H1 (cell line): Measurements from ENCODE around the gene FAM98C. TPM values are rescaled to one million over a fixed set of nuclear protein-coding genes. Genes with fewer than 3 reads are reported as not detected.

Experiments used
- CTCF ChIA-PET: fragments of 300-600 bp; sonication (Branson Sonifier 250); formaldehyde crosslinking; loops from one replicate; lab custom pipeline; 2021; ENCODE audit not compliant: partially characterized antibody; lab: Charles Lee
- POLR2A ChIA-PET: fragments of 300-600 bp; sonication (Branson Sonifier 250); formaldehyde crosslinking; loops from one replicate; lab custom pipeline; 2021; ENCODE audit warnings: inconsistent platforms; ENCODE audit not compliant: partially characterized antibody; lab: Charles Lee
- DNase-seq, 2 experiments: peaks; one replicate each; pipeline versions ENCODE4 v3.0.0 to v3.0.0-alpha.2; 2010 to 2022; ENCODE audit warnings: low spot score in 2 of 2, low read depth in 1 of 2, mixed read lengths in 1 of 2
- FAIRE-seq: peaks from 2 replicates; lab custom pipeline; 2011; peaks lifted over from hg19 to GRCh38; lab: Jason Lieb, UNC
- H2AFZ ChIP-seq: 2 replicates; pipeline ENCODE4 v1.8.1; 2012; ENCODE audit warnings: low read length, inconsistent platforms
- H2AK5ac ChIP-seq: 2 replicates; pipeline ENCODE4 v1.6.1; 2013; ENCODE audit warnings: low read depth, low read length
- H2BK120ac ChIP-seq: replicated peaks from 2 replicates; pipeline ENCODE3; 2013; ENCODE audit warnings: low read depth, low read length, inconsistent platforms
- H2BK12ac ChIP-seq: 2 replicates; pipeline ENCODE4 v1.6.1; 2013; ENCODE audit warnings: low read depth, low read length
- H2BK15ac ChIP-seq: 2 replicates; pipeline ENCODE4 v1.6.1; 2013; ENCODE audit warnings: low read length
- H2BK20ac ChIP-seq: 2 replicates; pipeline ENCODE4 v1.6.1; 2013; ENCODE audit warnings: low read length
- H2BK5ac ChIP-seq: 2 replicates; pipeline ENCODE4 v1.6.1; 2013; ENCODE audit warnings: low read depth, low read length
- H3K14ac ChIP-seq: 2 replicates; pipeline ENCODE4 v1.6.1; 2013; ENCODE audit warnings: inconsistent platforms; ENCODE audit not compliant: insufficient read length
- H3K18ac ChIP-seq: 2 replicates; pipeline ENCODE4 v1.6.1; 2013; ENCODE audit warnings: low read length; ENCODE audit errors: extremely low read depth
- H3K23ac ChIP-seq: 2 replicates; pipeline ENCODE4 v1.6.1; 2013; ENCODE audit warnings: inconsistent platforms; ENCODE audit not compliant: insufficient read length
- H3K23me2 ChIP-seq: 2 replicates; pipeline ENCODE4 v1.6.1; 2013; ENCODE audit warnings: low read depth, low read length
- H3K27ac ChIP-seq: 2 replicates; pipeline ENCODE4 v1.6.1; 2011; ENCODE audit warnings: low read depth, low read length, inconsistent platforms
- H3K27me3 ChIP-seq, 4 experiments: replicated peaks in 1 of 4; 1 replicate in 1 of 4; 2 replicates in 3 of 4; pipeline versions ENCODE4 v1.6.1 to v1.8.1; 2011 to 2013; ENCODE audit warnings: low read length in 3 of 4, mild to moderate bottlenecking in 3 of 4, inconsistent platforms in 2 of 4, mixed read lengths in 2 of 4, moderate library complexity in 1 of 4; ENCODE audit not compliant: control insufficient read depth in 3 of 4, insufficient read depth in 3 of 4; ENCODE audit errors: extremely low read depth in 1 of 4
- H3K36me3 ChIP-seq, 4 experiments: 2 replicates each; pipeline versions ENCODE4 v1.6.1 to v1.8.1; 2011 to 2013; ENCODE audit warnings: mild to moderate bottlenecking in 4 of 4, low read length in 3 of 4, moderate library complexity in 2 of 4, control low read depth in 1 of 4, inconsistent platforms in 1 of 4; ENCODE audit not compliant: insufficient read depth in 4 of 4, control insufficient read depth in 2 of 4
- H3K4ac ChIP-seq: replicated peaks from 2 replicates; pipeline ENCODE3; 2013; ENCODE audit warnings: low read length, low read depth, mixed read lengths, inconsistent platforms; ENCODE audit not compliant: insufficient read length
- H3K4me1 ChIP-seq, 4 experiments: replicated peaks in 1 of 4; 1 replicate in 1 of 4; 2 replicates in 3 of 4; pipeline versions ENCODE4 v1.6.1 to v1.8.1; 2011 to 2013; ENCODE audit warnings: low read length in 3 of 4, inconsistent platforms in 2 of 4, mixed read lengths in 1 of 4; ENCODE audit not compliant: insufficient read depth in 4 of 4, control insufficient read depth in 3 of 4
- H3K4me2 ChIP-seq, 2 experiments: 2 replicates each; pipeline versions ENCODE4 v1.6.1 to v1.8.1; 2011 to 2013; ENCODE audit warnings: low read depth in 2 of 2, low read length in 2 of 2, control low read depth in 1 of 2, inconsistent platforms in 1 of 2, mild to moderate bottlenecking in 1 of 2; ENCODE audit not compliant: insufficient read depth in 1 of 2
- H3K4me3 ChIP-seq, 4 experiments: fragments of 200-600, 300-600 bp in 1 of 4; sonication (generic), shearing (Covaris generic), sonication (Bioruptor Twin) in 1 of 4; 2 replicates each; pipeline versions ENCODE4 v1.5.1 to v1.8.1; 2011 to 2016; ENCODE audit warnings: low read length in 4 of 4, low read depth in 3 of 4, control low read depth in 2 of 4, inconsistent platforms in 2 of 4, mild to moderate bottlenecking in 2 of 4, mixed read lengths in 1 of 4, moderate library complexity in 1 of 4; ENCODE audit not compliant: insufficient read depth in 2 of 4; ENCODE audit errors: extremely low read depth in 1 of 4
- H3K56ac ChIP-seq: replicated peaks from 2 replicates; pipeline ENCODE3; 2013; ENCODE audit warnings: low read depth, mild to moderate bottlenecking, mixed read lengths, low read length, inconsistent platforms; ENCODE audit not compliant: insufficient read length
- H3K79me1 ChIP-seq: 2 replicates; pipeline ENCODE4 v1.6.1; 2013; ENCODE audit warnings: low read depth, low read length, control low read depth
- H3K79me2 ChIP-seq, 2 experiments: 2 replicates each; pipeline versions ENCODE4 v1.6.1 to v1.8.1; 2012 to 2013; ENCODE audit warnings: low read length in 2 of 2, mild to moderate bottlenecking in 2 of 2, inconsistent platforms in 1 of 2; ENCODE audit not compliant: insufficient read depth in 2 of 2, control insufficient read depth in 1 of 2
- H3K9ac ChIP-seq, 4 experiments: replicated peaks in 1 of 4; 1 replicate in 1 of 4; 2 replicates in 3 of 4; pipeline versions ENCODE4 v1.6.1 to v1.8.1; 2011 to 2013; ENCODE audit warnings: low read depth in 3 of 4, low read length in 3 of 4, control low read depth in 2 of 4, mild to moderate bottlenecking in 2 of 4, moderate library complexity in 2 of 4, inconsistent platforms in 1 of 4; ENCODE audit errors: extremely low read depth in 1 of 4
- H3K9me3 ChIP-seq, 2 experiments: 2 replicates each; pipeline versions ENCODE4 v1.6.1 to v1.8.1; 2012 to 2013; ENCODE audit warnings: mild to moderate bottlenecking in 2 of 2, moderate library complexity in 2 of 2, control low read depth in 1 of 2, inconsistent platforms in 1 of 2, low read depth in 1 of 2, low read length in 1 of 2, mixed read lengths in 1 of 2; ENCODE audit not compliant: insufficient read depth in 2 of 2
- H4K20me1 ChIP-seq, 2 experiments: replicated peaks in 1 of 2; 2 replicates each; pipeline versions ENCODE3 to v1.8.1; 2011 to 2013; ENCODE audit warnings: inconsistent platforms in 2 of 2, low read length in 2 of 2, mild to moderate bottlenecking in 1 of 2; ENCODE audit not compliant: insufficient read depth in 2 of 2, control insufficient read depth in 1 of 2
- H4K5ac ChIP-seq: 2 replicates; pipeline ENCODE4 v1.6.1; 2013; ENCODE audit warnings: low read length, low read depth, mixed read lengths, inconsistent platforms; ENCODE audit not compliant: insufficient read length
- H4K8ac ChIP-seq: 2 replicates; pipeline ENCODE4 v1.8.0; 2013; ENCODE audit warnings: mild to moderate bottlenecking, moderate library complexity, low read length, inconsistent platforms; ENCODE audit not compliant: insufficient read depth; ENCODE audit errors: extremely low read depth
- H4K91ac ChIP-seq: replicated peaks from 2 replicates; pipeline ENCODE3; 2013; ENCODE audit warnings: low read length, mixed read lengths, inconsistent platforms; ENCODE audit not compliant: insufficient read length
- POLR2AphosphoS5 ChIP-seq: IDR thresholded peaks from 2 replicates; pipeline ENCODE4 v1.6.1; 2011; ENCODE audit warnings: low read depth, low read length
- SRF ChIP-seq: IDR thresholded peaks from 2 replicates; pipeline ENCODE4 v1.6.1; 2011; ENCODE audit warnings: mild to moderate bottlenecking, low read depth, low read length, moderate library complexity
- TAF7 ChIP-seq: optimal IDR thresholded peaks from 2 replicates; pipeline ENCODE3; 2011; ENCODE audit warnings: low read depth, mild to moderate bottlenecking, inconsistent platforms, low read length, moderate library complexity, borderline replicate concordance
- ZNF274 ChIP-seq: IDR thresholded peaks from 2 replicates; pipeline ENCODE4 v1.7.0; 2012; ENCODE audit warnings: low read length, borderline replicate concordance; ENCODE audit errors: extremely low read depth
- WGBS, 2 experiments: shearing (Covaris generic) in 1 of 2; methylation state at CpG; one replicate each; pipeline versions ENCODE4 v1.1.6 to v1.1.7; 2013 to 2015; ENCODE audit warnings: low lambda C conversion rate in 2 of 2, mixed read lengths in 2 of 2, inconsistent platforms in 1 of 2, low coverage in 1 of 2, missing lambda C conversion rate in 1 of 2; ENCODE audit not compliant: insufficient replicate concordance in 2 of 2, insufficient coverage in 1 of 2, insufficient read length in 1 of 2; ENCODE audit errors: extremely low coverage in 1 of 2, missing lambda C conversion rate in 1 of 2; 5-methylcytosine and 5-hydroxymethylcytosine counted together
- polyA plus RNA-seq, 7 experiments: library from polyadenylated mRNA; depleted of rRNA in 3 of 7; stranded (reverse) in 5 of 7; unstranded in 2 of 7; fragments of >200 nt in 5 of 7; fragments of 200-250 nt in 2 of 7; gene quantifications; 1 replicate in 5 of 7; 2 replicates in 1 of 7; 4 replicates in 1 of 7; pipeline versions ENCODE4 v1.2.1 to v1.2.3, GENCODE V29; 2011 to 2013; ENCODE audit warnings: missing spikeins in 2 of 7, mixed read lengths in 2 of 7
- total RNA-seq: library from RNA; stranded (reverse); fragmentation: NEBNext Ultra II Directional; extraction: Animal tissue kit (Norgen Biotek cat#: 25700); gene quantifications from 2 replicates; pipeline ENCODE4 v1.2.1, GENCODE V29; 2021
- TF ChIP-seq, protein P1 (sequence below): IDR thresholded peaks from 2 replicates; pipeline ENCODE4 v1.6.1; 2012; ENCODE audit warnings: inconsistent platforms
- TF ChIP-seq, protein P2 (sequence below): IDR thresholded peaks from 2 replicates; pipeline ENCODE4 v1.6.1; 2011; ENCODE audit warnings: low read depth, mild to moderate bottlenecking, low read length; ENCODE audit not compliant: insufficient read depth

FAM98C gene
- total and polyA plus RNA-seq, 2 of the 8 experiments (the other 6 are each of a cell fraction or from before 2014, with no cell fraction given): 6.1 to 9.4 TPM

DNA sequence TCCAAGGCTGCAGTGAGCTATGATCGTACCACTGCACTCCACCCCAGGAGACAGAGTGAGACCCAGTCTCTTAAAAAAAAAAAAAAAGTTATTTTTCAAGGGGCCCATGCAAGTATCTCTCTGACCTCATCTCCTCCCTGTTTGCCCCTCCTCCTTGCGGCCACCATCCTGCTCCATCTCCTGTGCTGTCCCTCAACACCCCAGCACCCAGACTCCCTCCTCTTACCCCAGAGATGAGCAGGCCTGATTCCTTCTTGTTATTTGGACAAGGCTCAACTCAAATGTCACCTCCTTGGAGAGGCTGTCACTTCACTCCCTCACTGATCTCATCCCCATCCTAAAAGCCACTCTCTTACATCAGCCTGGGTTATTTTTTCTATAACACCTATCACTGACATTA, 35.0 kb downstream of the FAM98C start:
- Histone ChIP-seq H4K8ac (no peak overlapping the region), H3K56ac (no peak overlapping the region), H3K9me3 (no peaks in the 10 kb centered on the region)
- TF ChIP-seq, protein P1, sequence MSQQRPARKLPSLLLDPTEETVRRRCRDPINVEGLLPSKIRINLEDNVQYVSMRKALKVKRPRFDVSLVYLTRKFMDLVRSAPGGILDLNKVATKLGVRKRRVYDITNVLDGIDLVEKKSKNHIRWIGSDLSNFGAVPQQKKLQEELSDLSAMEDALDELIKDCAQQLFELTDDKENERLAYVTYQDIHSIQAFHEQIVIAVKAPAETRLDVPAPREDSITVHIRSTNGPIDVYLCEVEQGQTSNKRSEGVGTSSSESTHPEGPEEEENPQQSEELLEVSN: no peak
- TF ChIP-seq SRF (no peak), ZNF274 (no peak), POLR2AphosphoS5 (no peak), TAF7 (no peak)
- TF ChIP-seq, protein P2, sequence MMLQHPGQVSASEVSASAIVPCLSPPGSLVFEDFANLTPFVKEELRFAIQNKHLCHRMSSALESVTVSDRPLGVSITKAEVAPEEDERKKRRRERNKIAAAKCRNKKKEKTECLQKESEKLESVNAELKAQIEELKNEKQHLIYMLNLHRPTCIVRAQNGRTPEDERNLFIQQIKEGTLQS: no peak
- TF ChIP-seq, all 59 proteins: peak for 0
- Histone ChIP-seq H4K20me1 (no peaks in the 10 kb centered on the region), H3K18ac (no peak overlapping the region), H2AFZ (no peak overlapping the region), H4K91ac (no peak overlapping the region), H2BK20ac (no peak overlapping the region), H3K23ac (no peak overlapping the region), H3K27ac (no peak overlapping the region), H2AK5ac (peak overlapping the region; percentile 40; the same call in 1 of the 2 replicates), H3K4me2 (no peak overlapping the region), H2BK120ac (no peak overlapping the region), H2BK5ac (no peak overlapping the region), H3K4ac (no peak overlapping the region), H2BK12ac (no peak overlapping the region), H3K23me2 (peaks cover 8% of the 10 kb centered on the region; the same call in 1 of the 2 replicates), H3K9ac (no peak overlapping the region), H3K79me2 (peaks cover 0 to 8% of the 10 kb centered on the region in 2 experiments; a peak in 1 of 4 replicates), H2BK15ac (no peak overlapping the region), H3K14ac (no peak overlapping the region), H3K36me3 (no peaks in the 10 kb centered on the region; a peak in 1 of 8 replicates), H3K79me1 (no peaks in the 10 kb centered on the region), H3K4me1 (peaks cover 8 to 13% (median 9%) of the 10 kb centered on the region in 4 experiments), H3K27me3 (no peaks in the 10 kb centered on the region), H4K5ac (no peak overlapping the region), H3K4me3 (no peak overlapping the region)
- 97% methylated on average over 2 of the region's 2 CpGs; no CpG with 5 or more reads in 1 of the 2 experiments for WGBS, 2 experiments
- DNase-seq (no peak), FAIRE-seq (no peak)
- POLR2A ChIA-PET: interaction anchor here (1.5 to 1.6 kb wide), 2 partner anchors 13 to 35 kb away, joined by 4 read pairs; partner anchors contain the start of gene FAM98C
- CTCF ChIA-PET: no interaction called here
